ENCODE data around the gene SETD1A. TPM values are rescaled to one million over a fixed set of nuclear protein-coding genes. Genes with fewer than 3 reads are reported as not detected.

The SETD1A gene
- total and polyA plus RNA-seq, 9 of the 15 experiments (the other 6 are each of a cell fraction or from before 2014, with no cell fraction given) = 0.08 to 36.0 (median 4.2) TPM

- TF ChIP-seq MNT (conservative IDR thresholded peaks at IDR 0.05) = peak in 1 of 2 experiments; percentile 50; a peak in 2 of 4 replicates
- no peak for TF ChIP-seq ZNF589 (CRISPR knock-in tag; IDR thresholded peaks at IDR 0.05; ENCODE audit: low read depth)
- TF ChIP-seq TCF3 (CRISPR knock-in tag; IDR thresholded peaks at IDR 0.05) = no peak
- no peak for TF ChIP-seq ZNF263 (CRISPR knock-in tag; IDR thresholded peaks at IDR 0.05; ENCODE audit: borderline replicate concordance)
- TF ChIP-seq, protein P1, sequence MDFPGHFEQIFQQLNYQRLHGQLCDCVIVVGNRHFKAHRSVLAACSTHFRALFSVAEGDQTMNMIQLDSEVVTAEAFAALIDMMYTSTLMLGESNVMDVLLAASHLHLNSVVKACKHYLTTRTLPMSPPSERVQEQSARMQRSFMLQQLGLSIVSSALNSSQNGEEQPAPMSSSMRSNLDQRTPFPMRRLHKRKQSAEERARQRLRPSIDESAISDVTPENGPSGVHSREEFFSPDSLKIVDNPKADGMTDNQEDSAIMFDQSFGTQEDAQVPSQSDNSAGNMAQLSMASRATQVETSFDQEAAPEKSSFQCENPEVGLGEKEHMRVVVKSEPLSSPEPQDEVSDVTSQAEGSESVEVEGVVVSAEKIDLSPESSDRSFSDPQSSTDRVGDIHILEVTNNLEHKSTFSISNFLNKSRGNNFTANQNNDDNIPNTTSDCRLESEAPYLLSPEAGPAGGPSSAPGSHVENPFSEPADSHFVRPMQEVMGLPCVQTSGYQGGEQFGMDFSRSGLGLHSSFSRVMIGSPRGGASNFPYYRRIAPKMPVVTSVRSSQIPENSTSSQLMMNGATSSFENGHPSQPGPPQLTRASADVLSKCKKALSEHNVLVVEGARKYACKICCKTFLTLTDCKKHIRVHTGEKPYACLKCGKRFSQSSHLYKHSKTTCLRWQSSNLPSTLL (IDR thresholded peaks at IDR 0.05) = no peak
- TF ChIP-seq GABPB2 (CRISPR knock-in tag; conservative IDR thresholded peaks at IDR 0.05) = no peak
- no peak for TF ChIP-seq ZBTB43 (CRISPR knock-in tag; IDR thresholded peaks at IDR 0.05)
- no peak for TF ChIP-seq ZNF311 (CRISPR knock-in tag; IDR thresholded peaks at IDR 0.05)
- no peak for TF ChIP-seq KLF10 (CRISPR knock-in tag; IDR thresholded peaks at IDR 0.05)
- no peak for TF ChIP-seq ILK (tag; IDR thresholded peaks at IDR 0.05; ENCODE audit: borderline replicate concordance, low read depth)
- TF ChIP-seq, protein P2, sequence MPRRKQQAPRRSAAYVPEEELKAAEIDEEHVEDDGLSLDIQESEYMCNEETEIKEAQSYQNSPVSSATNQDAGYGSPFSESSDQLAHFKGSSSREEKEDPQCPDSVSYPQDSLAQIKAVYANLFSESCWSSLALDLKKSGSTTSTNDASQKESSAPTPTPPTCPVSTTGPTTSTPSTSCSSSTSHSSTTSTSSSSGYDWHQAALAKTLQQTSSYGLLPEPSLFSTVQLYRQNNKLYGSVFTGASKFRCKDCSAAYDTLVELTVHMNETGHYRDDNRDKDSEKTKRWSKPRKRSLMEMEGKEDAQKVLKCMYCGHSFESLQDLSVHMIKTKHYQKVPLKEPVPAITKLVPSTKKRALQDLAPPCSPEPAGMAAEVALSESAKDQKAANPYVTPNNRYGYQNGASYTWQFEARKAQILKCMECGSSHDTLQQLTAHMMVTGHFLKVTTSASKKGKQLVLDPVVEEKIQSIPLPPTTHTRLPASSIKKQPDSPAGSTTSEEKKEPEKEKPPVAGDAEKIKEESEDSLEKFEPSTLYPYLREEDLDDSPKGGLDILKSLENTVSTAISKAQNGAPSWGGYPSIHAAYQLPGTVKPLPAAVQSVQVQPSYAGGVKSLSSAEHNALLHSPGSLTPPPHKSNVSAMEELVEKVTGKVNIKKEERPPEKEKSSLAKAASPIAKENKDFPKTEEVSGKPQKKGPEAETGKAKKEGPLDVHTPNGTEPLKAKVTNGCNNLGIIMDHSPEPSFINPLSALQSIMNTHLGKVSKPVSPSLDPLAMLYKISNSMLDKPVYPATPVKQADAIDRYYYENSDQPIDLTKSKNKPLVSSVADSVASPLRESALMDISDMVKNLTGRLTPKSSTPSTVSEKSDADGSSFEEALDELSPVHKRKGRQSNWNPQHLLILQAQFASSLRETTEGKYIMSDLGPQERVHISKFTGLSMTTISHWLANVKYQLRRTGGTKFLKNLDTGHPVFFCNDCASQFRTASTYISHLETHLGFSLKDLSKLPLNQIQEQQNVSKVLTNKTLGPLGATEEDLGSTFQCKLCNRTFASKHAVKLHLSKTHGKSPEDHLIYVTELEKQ (CRISPR knock-in tag; IDR thresholded peaks at IDR 0.05) = no peak
- TF ChIP-seq YY1 (IDR thresholded peaks at IDR 0.05; ENCODE audit: borderline replicate concordance in 1 of 3, control insufficient read depth in 1 of 3, extremely low read depth in 1 of 3, insufficient read depth in 3 of 3, insufficient read length in 1 of 3, insufficient replicate concordance in 2 of 3, low read depth in 1 of 3, low read length in 2 of 3) = peak in 1 of 3 experiments; percentile 40
- TF ChIP-seq HNRNPK (IDR thresholded peaks at IDR 0.05; ENCODE audit: low read depth, low read length, poor library complexity, severe bottlenecking) = no peak
- TF ChIP-seq RBM25 (IDR thresholded peaks at IDR 0.05; ENCODE audit: low read depth, low read length, severe bottlenecking) = peak; percentile 92
- peak; percentile 64 for TF ChIP-seq ZFX (CRISPR knock-in tag; IDR thresholded peaks at IDR 0.05)
- no peak for TF ChIP-seq ZNF699 (CRISPR knock-in tag; IDR thresholded peaks at IDR 0.05; ENCODE audit: insufficient replicate concordance)
- no peak for TF ChIP-seq ZNF77 (CRISPR knock-in tag; IDR thresholded peaks at IDR 0.05)
- no peak for TF ChIP-seq CBX5 (IDR thresholded peaks at IDR 0.05; ENCODE audit: borderline replicate concordance, low read depth)
- TF ChIP-seq ZNF197 (CRISPR knock-in tag; IDR thresholded peaks at IDR 0.05; ENCODE audit: low read depth) = no peak
Observed at GRCh38 chr16:30921748-30922419, 35.7 kb upstream of the SETD1A start (continued).
